Calu3 (cell line): ENCODE data around the gene ARMC6. TPM values are rescaled to one million over a fixed set of nuclear protein-coding genes. Genes with fewer than 3 reads are reported as not detected.

Source experiments
- BruUV-seq: library from RNA; stranded (reverse); fragments of 400-500 nt; replicated peaks from 2 replicates; lab custom pipeline; 2021; lab: Mats Ljungman, UMichigan
- CTCF ChIA-PET: fragments of 300-600 bp; sonication (Branson Sonifier 250); formaldehyde crosslinking; loops from one replicate; lab custom pipeline; 2022; ENCODE audit warnings: antibody characterized with exemption; lab: Charles Lee
- DNase-seq: peaks from one replicate; pipeline ENCODE4 v3.0.0; 2022
- H3K27ac Mint-ChIP-seq: one replicate; pipeline ENCODE4 v1.8.0; 2022; ENCODE audit warnings: mixed read lengths; ENCODE audit not compliant: unreplicated experiment
- H3K27me3 Mint-ChIP-seq: one replicate; pipeline ENCODE4 v1.8.0; 2022; ENCODE audit warnings: mixed read lengths; ENCODE audit not compliant: unreplicated experiment
- H3K36me3 Mint-ChIP-seq: one replicate; pipeline ENCODE4 v1.8.0; 2022; ENCODE audit warnings: mild to moderate bottlenecking, moderate library complexity, mixed read lengths; ENCODE audit not compliant: insufficient read depth, unreplicated experiment
- H3K4me1 Mint-ChIP-seq: one replicate; pipeline ENCODE4 v1.8.0; 2022; ENCODE audit warnings: mild to moderate bottlenecking, low read depth, mixed read lengths; ENCODE audit not compliant: unreplicated experiment
- H3K4me3 Mint-ChIP-seq: one replicate; pipeline ENCODE4 v1.8.0; 2022; ENCODE audit warnings: mild to moderate bottlenecking, low read depth, moderate library complexity, mixed read lengths; ENCODE audit not compliant: unreplicated experiment
- H3K9me3 Mint-ChIP-seq: one replicate; pipeline ENCODE4 v1.8.0; 2022; ENCODE audit warnings: low read depth, mixed read lengths; ENCODE audit not compliant: unreplicated experiment
- CTCF ChIP-seq: fragments of 200-600 bp; IDR thresholded peaks from one replicate; pipeline ENCODE4 v1.8.0; 2022; ENCODE audit warnings: antibody characterized with exemption; ENCODE audit not compliant: unreplicated experiment
- intact Hi-C: fragments of 100-400 bp; cut with micrococcal nuclease; formaldehyde crosslinking; loops from one replicate; pipeline ENCODE4 v1.10.0; 2022; ENCODE audit not compliant: unreplicated experiment
- total RNA-seq: library from RNA; stranded (reverse); gene quantifications from 2 replicates; pipeline ENCODE4 v1.2.3, GENCODE V29; 2022

The ARMC6 gene
- total RNA-seq, 1 experiment from 2014 or later = 24.0 TPM

- no peaks in the 10 kb centered on the region for H3K4me1 Mint-ChIP-seq
- no peak for TF ChIP-seq CTCF
- H3K9me3 Mint-ChIP-seq = no peaks in the 10 kb centered on the region
- H3K36me3 Mint-ChIP-seq = no peaks in the 10 kb centered on the region
- no peak for DNase-seq
- no TSS peak for BruUV-seq
- intact Hi-C loops = no loop called here
- H3K27me3 Mint-ChIP-seq = no peaks in the 10 kb centered on the region
- no peak overlapping the region for H3K4me3 Mint-ChIP-seq
- CTCF ChIA-PET = no interaction called here
- H3K27ac Mint-ChIP-seq = no peak overlapping the region
Observed at GRCh38 chr19:19076476-19076875, 43.1 kb downstream of the ARMC6 start.

GRCh38 chr19:19077103-19077502 is 43.7 kb downstream of the ARMC6 start:
- CTCF ChIA-PET = no interaction called here
- no peaks in the 10 kb centered on the region for H3K4me1 Mint-ChIP-seq

GRCh38 chr19:19078801-19079200 is 45.4 kb downstream of the ARMC6 start:
- no TSS peak for BruUV-seq
- H3K4me3 Mint-ChIP-seq = no peak overlapping the region
- H3K9me3 Mint-ChIP-seq = no peaks in the 10 kb centered on the region
- no peak for DNase-seq
- H3K27ac Mint-ChIP-seq = no peak overlapping the region
- TF ChIP-seq CTCF = no peak
- intact Hi-C loops = no loop called here
- no peaks in the 10 kb centered on the region for H3K27me3 Mint-ChIP-seq
- H3K36me3 Mint-ChIP-seq = no peaks in the 10 kb centered on the region
- CTCF ChIA-PET = no interaction called here
- no peaks in the 10 kb centered on the region for H3K4me1 Mint-ChIP-seq

More at GRCh38 chr19:19077103-19077502, 43.7 kb downstream of the ARMC6 start:
- no peaks in the 10 kb centered on the region for H3K9me3 Mint-ChIP-seq
- no peaks in the 10 kb centered on the region for H3K27me3 Mint-ChIP-seq
- no peak overlapping the region for H3K27ac Mint-ChIP-seq
- no TSS peak for BruUV-seq
- TF ChIP-seq CTCF = no peak
- H3K36me3 Mint-ChIP-seq = no peaks in the 10 kb centered on the region
- intact Hi-C loops = no loop called here
- no peak for DNase-seq
- H3K4me3 Mint-ChIP-seq = no peak overlapping the region

- CTCF ChIA-PET = no interaction called here
- intact Hi-C loops = no loop called here
Observed at GRCh38 chr19:19079571-19079970, 46.2 kb downstream of the ARMC6 start.

More at GRCh38 chr19:19079571-19079970, 46.2 kb downstream of the ARMC6 start:
- H3K9me3 Mint-ChIP-seq = no peaks in the 10 kb centered on the region
- H3K36me3 Mint-ChIP-seq = no peaks in the 10 kb centered on the region
- BruUV-seq = no TSS peak
- H3K27me3 Mint-ChIP-seq = no peaks in the 10 kb centered on the region
- no peak for TF ChIP-seq CTCF
- no peak for DNase-seq
- no peaks in the 10 kb centered on the region for H3K4me1 Mint-ChIP-seq
- no peak overlapping the region for H3K4me3 Mint-ChIP-seq
- no peak overlapping the region for H3K27ac Mint-ChIP-seq
